Airway epithelial cell (primary cell): Measurements from ENCODE around the gene GPLD1. TPM values are rescaled to one million over a fixed set of nuclear protein-coding genes. Genes with fewer than 3 reads are reported as not detected.

Experiments
- total RNA-seq: library from RNA; depleted of rRNA; stranded (reverse); fragments of >200 nt; gene quantifications from 2 replicates; pipeline ENCODE4 v1.2.3, GENCODE V29; 2015

Gene GPLD1
- 0.28 and 0.74 TPM in 2 replicates for total RNA-seq

DNA sequence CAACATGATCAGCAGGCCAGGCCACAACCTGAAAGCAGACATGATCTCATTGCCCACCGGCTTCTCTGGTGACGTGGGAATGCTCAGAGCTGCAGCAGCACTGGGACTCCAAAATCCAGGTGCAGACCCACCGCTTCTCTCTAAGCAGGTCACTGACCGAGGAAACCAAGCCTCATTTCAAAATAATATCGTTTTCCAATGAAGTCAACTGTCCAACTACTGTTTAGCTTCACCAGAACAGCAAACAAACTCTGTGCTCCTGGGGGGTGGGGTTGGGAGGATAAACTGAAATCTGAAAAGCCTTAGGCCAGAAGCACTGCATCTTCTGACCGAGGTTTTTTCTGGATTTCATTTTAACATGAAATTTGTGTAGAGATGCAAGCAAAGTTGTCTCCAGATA lies at the start of gene GPLD1:
TSS of gene GPLD1 (minus strand) at position 109 of the 400 bp plus-strand sequence. CDS start at position 42, 67 bp downstream.

DNA sequence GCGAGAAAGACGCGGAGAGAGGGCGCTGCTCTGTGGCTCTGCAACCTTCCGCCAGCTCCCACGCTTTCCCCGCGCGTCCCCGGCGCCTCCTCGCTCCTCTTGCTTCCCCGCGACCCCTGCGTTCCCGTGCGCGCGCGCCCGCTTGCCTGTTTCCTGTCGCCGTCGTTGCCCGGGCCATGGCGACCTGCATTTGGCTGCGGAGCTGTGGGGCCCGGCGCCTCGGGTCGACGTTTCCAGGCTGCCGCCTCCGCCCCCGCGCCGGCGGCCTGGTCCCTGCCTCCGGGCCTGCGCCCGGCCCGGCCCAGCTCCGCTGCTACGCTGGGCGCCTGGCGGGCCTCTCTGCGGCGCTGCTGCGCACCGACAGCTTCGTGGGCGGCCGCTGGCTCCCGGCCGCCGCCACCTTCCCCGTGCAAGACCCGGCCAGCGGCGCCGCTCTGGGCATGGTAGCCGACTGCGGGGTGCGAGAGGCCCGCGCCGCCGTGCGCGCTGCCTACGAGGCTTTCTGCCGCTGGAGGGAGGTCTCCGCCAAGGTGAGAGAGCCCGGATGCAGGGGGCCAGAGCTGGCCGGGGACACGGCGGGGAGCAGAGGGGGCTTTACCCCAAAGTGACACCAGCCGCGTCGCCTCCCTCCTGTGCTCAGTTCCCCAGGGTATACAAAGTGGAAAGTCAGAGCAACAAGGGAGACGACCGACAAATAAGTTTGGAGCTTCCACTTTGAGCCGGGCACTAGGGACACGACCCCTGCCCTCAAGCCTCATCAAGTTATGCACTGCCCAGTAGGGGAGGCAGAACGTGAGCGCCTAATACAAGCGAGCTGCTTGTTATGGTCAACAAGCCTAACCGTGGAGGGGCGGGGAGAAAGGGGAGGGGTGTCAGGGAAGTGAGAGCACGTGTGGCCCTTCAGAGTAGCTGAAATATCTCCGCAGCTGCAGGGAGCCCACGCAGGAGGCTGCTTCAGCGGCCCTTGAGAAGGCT lies 5.7 kb upstream of the GPLD1 start, which contains the start of gene ALDH5A1:
TSS of gene ALDH5A1 (plus strand) at position 149 of the 975 bp plus-strand sequence. CDS start at position 177, 28 bp downstream.

DNA sequence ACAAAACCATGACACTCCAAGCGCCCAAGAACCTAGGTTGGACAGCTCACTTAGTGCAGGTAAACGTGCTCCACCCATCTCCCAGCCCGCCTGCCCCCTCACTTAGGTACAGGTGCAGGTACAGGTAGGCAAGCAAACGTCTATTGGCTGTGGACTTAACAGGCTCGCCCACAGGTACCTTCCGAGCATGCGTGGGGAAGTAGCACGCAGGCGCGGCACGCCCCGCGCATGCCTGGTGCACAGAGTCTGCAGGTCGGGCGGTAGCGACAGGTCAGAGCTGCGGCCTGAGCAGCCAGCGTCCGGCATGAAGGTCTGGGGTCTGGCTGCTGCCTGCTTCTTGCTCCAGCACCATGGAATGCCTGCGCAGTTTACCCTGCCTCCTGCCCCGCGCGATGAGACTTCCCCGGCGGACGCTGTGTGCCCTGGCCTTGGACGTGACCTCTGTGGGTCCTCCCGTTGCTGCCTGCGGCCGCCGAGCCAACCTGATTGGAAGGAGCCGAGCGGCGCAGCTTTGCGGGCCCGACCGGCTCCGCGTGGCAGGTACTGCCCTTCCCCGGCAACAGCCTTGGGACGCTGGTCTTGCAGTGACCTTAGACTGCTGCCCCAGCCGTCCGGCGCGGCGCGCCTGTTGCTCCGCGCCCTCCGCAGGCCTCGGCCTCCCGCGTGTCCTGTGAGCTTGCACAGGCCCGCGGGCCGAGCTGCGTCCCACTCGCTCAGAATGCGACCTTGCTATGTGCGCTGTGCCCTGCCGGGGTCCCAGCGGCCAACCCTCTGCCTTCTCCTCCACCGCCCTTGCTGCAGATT lies 86.5 kb downstream of the GPLD1 start, which contains the start of gene MRS2:
TSS of gene MRS2 (plus strand) at position 240 of the 804 bp plus-strand sequence. CDS start at position 351, 111 bp downstream.

Other genes starting within 250 kb of the GPLD1 start
- 0.07 TPM in 1 of 2 replicates, not detected in the other for gene DCDC2, start 131.5 kb downstream of the GPLD1 start, total RNA-seq
- 22.1 and 26.7 TPM in 2 replicates for gene MRS2, start 86.6 kb downstream of the GPLD1 start, total RNA-seq
- gene ALDH5A1, start 5.4 kb upstream of the GPLD1 start, total RNA-seq = 1.6 and 2.0 TPM in 2 replicates
- gene KIAA0319, start 156.6 kb upstream of the GPLD1 start, total RNA-seq = 0.19 TPM in 1 of 2 replicates, not detected in the other
- 20.0 and 20.6 TPM in 2 replicates for gene TDP2, start 177.3 kb upstream of the GPLD1 start, total RNA-seq
- 17.1 and 28.6 TPM in 2 replicates for gene ACOT13, start 177.5 kb upstream of the GPLD1 start, total RNA-seq
- gene C6orf62, start 229.6 kb upstream of the GPLD1 start, total RNA-seq = 48.0 and 48.7 TPM in 2 replicates